Measurements from ENCODE around the gene TRIM66.

GRCh38 chr11:8596504-8597046 lies 85.9 kb downstream of the TRIM66 start:
- TF ChIP-seq CTCF (IDR thresholded peaks at IDR 0.05; ENCODE audit: insufficient read depth, low read depth, low read length) (no peak), EZH2 (IDR thresholded peaks at IDR 0.05; ENCODE audit: insufficient read depth, low read length) (no peak)

All from astrocyte (in vitro differentiated cells and primary cell).